Left hindlimb (tissue), 1 donor: ENCODE data around the gene FOXD2.
A peak's percentile ranks its signal among the peaks of the same experiment; 100 is the strongest.

Experiments used
- DNase-seq: peaks from one replicate; pipeline ENCODE4 v3.0.0-alpha.2; 2018

FOXD2 gene

DNA sequence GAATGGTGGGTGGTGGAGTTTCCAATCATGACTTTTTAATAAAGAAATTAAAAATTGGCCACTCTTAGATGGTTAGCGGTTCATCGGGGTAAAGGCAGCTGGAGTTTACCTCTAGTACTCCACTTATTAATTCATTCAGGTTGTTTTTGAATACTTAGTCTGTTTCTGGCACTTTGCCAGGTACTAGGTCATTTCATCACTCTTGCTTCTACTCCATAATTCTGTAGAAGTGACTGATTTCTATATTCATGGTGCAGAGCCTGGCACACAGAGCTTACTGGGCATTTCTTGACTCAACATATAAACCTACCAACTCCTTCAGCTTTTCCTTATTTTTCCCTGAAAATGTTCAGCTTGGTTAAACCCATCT, 31.5 kb downstream of the FOXD2 start:
- DNase-seq: no peak

DNA sequence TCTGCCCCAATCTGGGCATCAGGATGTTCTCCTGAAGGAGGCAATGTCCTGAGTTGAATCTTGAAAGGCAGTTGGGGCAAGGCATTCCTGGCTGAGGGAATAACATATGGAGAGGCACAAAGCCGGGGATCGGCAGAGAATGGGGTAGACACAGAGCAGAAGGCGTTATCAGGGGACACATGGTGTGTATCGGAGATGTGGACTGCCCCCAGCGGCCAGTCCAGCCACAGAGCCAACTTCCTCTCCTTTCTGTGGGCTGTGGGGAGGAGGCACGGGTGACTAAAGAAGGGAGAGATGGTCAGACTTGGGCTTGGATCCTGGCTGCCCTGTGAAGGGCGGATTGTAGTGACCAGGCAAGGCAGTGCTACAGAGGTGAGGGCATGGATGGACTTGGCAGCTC, 32.1 kb downstream of the FOXD2 start:
- no peak for DNase-seq

DNA sequence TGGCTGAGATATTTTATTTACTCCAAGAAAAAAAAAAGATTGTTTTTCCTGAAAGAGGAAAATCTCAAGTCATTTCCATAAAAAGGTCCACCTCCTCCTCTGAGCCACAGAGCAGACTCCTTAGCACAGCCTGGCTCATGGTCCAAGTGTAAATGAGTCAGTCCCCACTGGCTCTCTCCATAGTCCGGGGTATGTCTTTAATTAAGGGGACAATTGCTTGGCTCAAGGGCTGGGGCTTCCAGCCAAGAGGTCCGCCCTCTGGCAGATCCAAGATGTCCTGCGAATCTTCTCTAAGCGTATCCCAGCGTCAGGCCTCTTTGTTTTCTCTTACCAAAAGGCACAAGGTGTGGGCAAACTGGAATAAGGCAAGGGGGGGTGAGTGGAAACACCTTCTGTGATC, 33.3 kb downstream of the FOXD2 start:
- DNase-seq: peak; percentile 50

DNA sequence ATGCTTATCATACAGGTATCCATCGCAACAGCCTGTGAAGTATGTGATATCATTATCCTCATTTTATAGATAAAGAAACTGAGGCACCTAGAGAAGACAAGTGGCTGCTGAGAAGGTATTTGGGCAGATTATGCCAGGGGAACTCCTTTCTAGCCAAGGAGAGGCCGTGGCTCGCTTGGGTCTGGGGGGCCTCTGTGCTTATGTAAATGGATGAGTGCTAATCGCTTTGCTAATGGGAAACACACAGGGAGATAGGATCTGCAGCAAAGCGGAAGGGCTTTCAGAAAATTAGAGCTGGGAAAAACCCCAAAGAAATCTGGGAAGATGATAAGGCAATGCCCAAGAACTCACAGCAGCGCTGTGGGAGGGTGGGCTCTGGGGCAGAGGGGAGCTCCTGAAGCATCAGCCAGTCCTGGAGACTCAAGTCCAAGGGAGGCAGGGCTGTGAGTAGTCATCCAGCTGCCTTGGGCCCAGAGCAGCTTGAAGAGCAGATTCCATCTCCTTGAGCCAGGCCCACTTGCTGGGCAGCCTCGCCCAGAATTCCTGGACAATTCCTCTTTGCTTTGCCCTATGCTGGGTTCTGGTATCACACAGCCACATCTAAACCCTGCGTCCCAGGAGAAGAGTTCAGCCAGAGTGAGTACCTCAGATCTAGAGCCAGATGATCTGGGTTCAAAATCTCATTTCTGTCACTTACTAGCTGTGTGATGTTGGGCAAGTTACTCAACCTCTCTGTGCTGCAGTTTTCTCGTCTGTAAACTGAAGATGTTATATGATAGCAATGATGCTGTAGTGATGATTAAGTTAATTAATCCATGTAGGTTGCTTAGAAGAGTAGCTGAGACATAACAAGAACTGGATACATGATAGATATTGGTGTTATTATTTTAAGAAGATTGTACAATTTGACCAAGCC, 36.7 kb downstream of the FOXD2 start:
- no peak for DNase-seq

DNA sequence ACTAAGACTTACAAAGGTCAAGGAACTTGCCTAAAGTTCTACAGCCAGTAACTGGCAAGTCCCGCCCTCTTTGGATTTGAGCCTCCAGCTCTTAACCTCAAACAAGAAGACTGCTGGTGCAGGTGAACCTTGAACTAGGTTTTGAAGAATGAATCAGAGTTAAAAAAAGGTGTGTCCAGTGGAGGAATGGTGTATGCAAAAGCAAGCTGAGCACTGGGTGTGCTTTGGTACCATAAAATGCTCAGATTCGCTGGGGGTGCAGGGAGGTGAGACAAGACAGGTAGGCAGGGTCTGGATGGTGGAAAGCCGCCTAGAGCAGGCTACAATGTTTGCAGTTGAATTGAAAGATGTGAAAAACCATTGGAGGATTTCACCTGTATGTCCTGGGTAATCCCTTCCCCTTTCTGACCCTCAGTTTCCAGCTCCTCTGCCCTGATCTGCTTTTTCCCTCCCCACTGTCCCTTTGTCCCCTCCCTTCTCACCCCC, 39.8 kb downstream of the FOXD2 start:
- no peak for DNase-seq

DNA sequence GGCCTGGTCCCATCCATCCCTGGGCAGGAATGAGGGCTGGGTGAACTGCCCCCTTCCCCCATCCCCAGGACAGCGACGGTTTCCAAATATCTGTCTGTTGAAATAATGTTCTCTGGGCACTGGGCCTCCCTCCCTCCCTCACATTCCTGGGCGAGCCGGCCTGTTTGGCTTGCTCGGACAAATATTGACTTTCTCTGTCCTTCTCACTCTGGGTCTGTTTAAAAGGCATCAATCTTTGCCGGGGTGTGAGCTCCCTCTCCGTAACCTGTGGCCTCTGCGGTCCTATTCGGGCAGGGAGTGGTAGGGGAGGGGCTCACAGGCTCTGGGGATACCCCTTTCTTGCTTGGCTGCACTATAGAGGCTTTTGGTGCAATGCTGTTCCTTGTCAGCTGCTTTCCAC, 40.2 kb downstream of the FOXD2 start:
- DNase-seq: no peak

DNA sequence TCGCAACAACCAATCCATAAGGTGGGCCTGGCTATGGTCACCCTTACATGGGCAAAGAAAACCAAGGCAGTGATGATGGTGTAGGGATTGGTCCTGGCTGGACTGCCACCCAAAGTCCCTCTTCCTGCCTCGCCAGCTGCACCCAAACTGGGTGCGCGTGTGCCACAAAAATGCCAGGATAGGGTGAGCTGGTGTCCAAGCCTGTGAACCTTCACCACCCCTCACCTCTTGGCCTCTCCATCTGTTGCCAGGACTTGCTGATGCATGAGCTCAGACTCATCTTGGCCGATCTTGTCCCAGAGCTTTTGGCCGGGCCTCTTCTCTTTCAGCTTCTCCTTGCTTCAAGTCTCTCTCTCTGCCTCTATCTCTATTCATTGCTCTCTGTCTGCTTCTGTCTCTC, 41.8 kb downstream of the FOXD2 start:
- DNase-seq: no peak

DNA sequence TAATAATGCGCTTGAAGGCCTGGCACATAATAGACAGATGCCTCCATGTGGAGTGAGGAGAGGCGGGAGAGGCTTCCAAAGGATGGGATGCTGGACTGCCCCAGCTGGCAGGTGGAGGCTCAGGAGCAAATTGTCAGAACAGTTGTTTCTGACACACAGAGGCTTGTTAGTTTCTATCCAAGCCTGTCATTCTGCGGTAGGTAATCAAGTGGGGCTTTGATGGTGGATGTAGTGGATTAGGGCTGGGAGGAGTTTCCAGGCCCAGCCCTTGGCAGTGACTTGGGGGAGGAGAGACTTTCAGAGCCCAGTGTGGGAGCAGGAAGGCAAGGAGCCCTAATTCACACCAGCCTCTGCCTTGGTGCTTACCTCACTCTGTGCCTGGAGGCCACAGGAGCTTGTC, 44.1 kb downstream of the FOXD2 start:
- DNase-seq: no peak

DNA sequence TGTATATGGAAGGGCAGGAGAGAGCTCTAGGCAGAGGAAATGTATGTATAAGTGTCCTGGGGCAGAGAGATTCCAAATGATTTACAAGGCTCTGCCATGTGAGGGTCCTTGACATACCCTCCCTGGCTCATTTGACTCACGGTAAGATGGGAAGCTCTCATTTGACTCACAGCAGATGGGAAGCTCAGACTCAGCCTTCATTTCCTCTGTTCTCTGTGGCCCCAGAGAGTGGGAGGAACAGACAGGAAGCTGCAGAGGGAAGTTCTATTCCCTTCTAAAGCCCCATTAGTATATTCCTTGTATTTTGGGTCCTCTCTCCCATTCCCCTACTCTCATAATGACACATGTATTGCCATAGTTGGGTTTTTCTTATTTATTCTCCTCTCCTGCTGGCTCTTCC, 44.9 kb downstream of the FOXD2 start:
- DNase-seq: no peak

DNA sequence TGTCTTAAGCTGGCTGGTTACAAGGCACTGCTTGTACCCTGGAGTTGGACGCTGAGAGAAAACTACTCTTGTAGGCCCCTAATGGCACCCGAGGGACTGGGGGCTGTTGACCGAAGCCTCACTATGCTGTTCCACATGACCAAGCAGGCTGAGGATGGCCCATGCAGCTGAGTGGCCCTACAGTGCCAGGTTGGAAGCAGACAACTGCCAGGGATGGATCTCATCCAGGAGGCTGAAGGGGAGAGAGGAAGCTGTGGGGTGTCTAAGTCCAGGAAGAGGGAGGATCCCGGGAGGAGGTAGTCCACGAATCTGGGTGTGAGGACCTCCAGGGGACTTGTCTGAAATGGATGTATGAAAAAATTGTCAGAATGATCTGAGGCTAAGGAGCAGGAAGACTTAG, 45.8 kb downstream of the FOXD2 start:
- DNase-seq: no peak

DNA sequence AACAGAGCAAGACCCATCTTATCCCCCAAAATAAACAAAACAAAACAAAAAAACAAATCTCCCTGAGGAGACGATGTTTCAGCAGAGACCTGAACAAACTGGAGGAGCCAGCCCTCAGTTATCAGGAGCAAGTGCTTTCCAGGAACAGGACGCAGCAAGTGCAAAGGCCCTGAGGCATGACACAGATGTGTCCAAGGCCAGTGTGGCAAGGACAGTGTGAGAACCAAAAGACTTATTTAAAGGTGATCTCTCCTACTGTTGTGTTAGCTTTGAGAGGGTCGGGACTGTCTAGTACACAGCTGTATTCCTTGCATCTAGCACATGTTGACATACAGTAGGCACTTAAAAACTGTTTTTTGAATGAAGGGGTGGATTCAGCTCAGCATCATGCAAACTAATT, 48.0 kb downstream of the FOXD2 start:
- DNase-seq: no peak

DNA sequence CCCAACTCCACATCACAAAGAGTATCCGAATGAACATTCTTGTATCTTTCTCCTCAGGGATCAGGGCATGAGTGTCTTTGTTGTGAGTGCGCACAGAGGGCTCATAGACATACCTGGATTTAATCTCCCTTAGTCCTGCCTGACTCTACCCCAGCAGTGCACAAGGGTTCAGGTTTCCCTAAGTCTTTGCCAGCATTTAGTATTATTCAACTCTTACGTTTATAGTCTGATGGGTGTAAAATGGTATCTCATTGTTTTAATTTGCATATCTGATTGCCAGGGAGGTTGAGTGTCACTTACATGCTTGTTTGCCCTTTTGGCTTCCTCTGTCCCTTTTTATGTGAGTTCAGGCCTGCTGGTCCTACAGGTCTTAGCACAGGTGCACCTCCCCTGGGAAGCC, 49.5 kb downstream of the FOXD2 start:
- DNase-seq: no peak

DNA sequence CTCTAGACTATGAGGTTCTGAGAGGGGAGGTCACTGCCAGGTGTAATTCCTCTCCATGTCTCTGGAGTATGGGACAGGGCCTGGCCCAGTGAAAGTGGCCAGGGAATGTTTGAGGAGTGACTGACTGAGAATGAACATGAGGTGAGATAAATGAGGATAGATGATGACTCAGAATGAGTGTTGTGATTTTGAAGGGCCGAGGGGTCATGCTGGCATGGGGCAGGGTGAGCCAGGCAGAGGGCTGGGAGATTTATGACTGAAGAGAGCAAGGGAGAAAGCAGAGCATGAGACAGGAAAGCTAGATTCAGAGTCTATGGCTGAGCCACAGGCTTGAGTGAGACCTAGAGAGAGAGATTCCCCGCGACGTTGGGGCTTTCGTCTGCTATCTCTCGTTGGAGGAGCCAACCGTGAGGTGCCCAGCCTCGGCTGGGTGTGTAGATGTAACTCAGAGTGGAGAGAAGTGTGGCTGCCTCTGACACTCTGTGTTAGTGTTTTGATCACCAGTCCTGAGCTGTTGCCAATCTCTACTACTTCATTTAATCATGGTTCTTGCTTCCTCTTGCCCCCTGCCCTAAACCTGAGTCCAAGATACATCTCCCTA, 50.1 kb downstream of the FOXD2 start:
- DNase-seq: no peak
